Gastroesophageal sphincter (tissue), 4 donors: ENCODE data around the gene MMD2. TPM values are rescaled to one million over a fixed set of nuclear protein-coding genes. Genes with fewer than 3 reads are reported as not detected.

Source experiments
- ATAC-seq: fragments of 150-250 bp; one replicate; pipeline ENCODE4 v1.9.1; 2016; ENCODE audit warnings: mild to moderate bottlenecking, moderate library complexity
- H3K27ac ChIP-seq, 4 donors: fragments of 200-600 bp; sonication (generic) in 3 of 4; 1 replicate in 3 of 4; 2 replicates in 1 of 4; pipeline ENCODE4 v1.5.1; 2016 to 2019
- H3K27me3 ChIP-seq: fragments of 200-600 bp; sonication (generic); one replicate; pipeline ENCODE4 v1.5.1; 2019
- H3K36me3 ChIP-seq, 2 donors: fragments of 200-600 bp; sonication (generic); one replicate each; pipeline ENCODE4 v1.5.1; 2019; ENCODE audit warnings: control low read depth in 1 of 2
- H3K4me1 ChIP-seq, 3 donors: fragments of 200-600 bp; sonication (generic); 1 replicate in 2 of 3; 2 replicates in 1 of 3; pipeline ENCODE4 v1.5.1; 2016 to 2019; ENCODE audit warnings: control low read depth in 2 of 3
- H3K4me3 ChIP-seq, 2 donors: fragments of 200-600 bp; sonication (generic); one replicate each; pipeline ENCODE4 v1.5.1; 2019; ENCODE audit warnings: mild to moderate bottlenecking in 1 of 2, moderate library complexity in 1 of 2
- H3K9me3 ChIP-seq, 3 donors: fragments of 200-600 bp; sonication (generic); one replicate each; pipeline ENCODE4 v1.5.1; 2017 to 2019; ENCODE audit warnings: control low read depth in 2 of 3
- CTCF ChIP-seq, 4 experiments: fragments of 200-600 bp in 2 of 4; fragments of 450-650 bp in 2 of 4; sonication (generic) in 1 of 4; IDR thresholded peaks; one replicate each; pipeline ENCODE4 v1.5.1; 2017 to 2019; ENCODE audit warnings: antibody characterized with exemption in 4 of 4, mild to moderate bottlenecking in 2 of 4, moderate library complexity in 2 of 4
- EP300 ChIP-seq: sonication (generic); formaldehyde crosslinking; IDR thresholded peaks from one replicate; pipeline ENCODE4 v1.6.1; 2017; ENCODE audit warnings: antibody characterized with exemption, mild to moderate bottlenecking
- POLR2A ChIP-seq, 2 donors: fragments of 450-650 bp; IDR thresholded peaks; one replicate each; pipeline ENCODE4 v1.6.1; 2017; ENCODE audit warnings: antibody characterized with exemption in 2 of 2, mild to moderate bottlenecking in 2 of 2, moderate library complexity in 1 of 2
- POLR2AphosphoS5 ChIP-seq: sonication (generic); formaldehyde crosslinking; IDR thresholded peaks from one replicate; pipeline ENCODE4 v1.6.1; 2017; ENCODE audit warnings: antibody characterized with exemption
- WGBS, 2 donors: methylation state at CpG; one replicate each; pipeline ENCODE4 v1.1.5; 2018; ENCODE audit warnings: low coverage in 1 of 2; 5-methylcytosine and 5-hydroxymethylcytosine counted together
- total RNA-seq, 4 donors: library from RNA; depleted of rRNA; stranded (reverse); fragments of >200 nt; gene quantifications; one replicate each; pipeline ENCODE4 v1.1.0, GENCODE V29; 2016

Gene MMD2
- total RNA-seq, 4 donors from 2014 or later = 1.1 TPM; not detected in 3

- Histone ChIP-seq H3K27ac (no peak overlapping the region), H3K4me3 (no peak overlapping the region), H3K36me3 (no peaks in the 10 kb centered on the region), H3K9me3 (no peaks in the 10 kb centered on the region), H3K4me1 (peaks cover 0 to 26% (median 0%) of the 10 kb centered on the region in 3 donors), H3K27me3 (peaks cover 16% of the 10 kb centered on the region)
- ATAC-seq = no peak
- no CpG with 5 or more reads among the region's 1 CpG for WGBS, 2 donors
- TF ChIP-seq POLR2AphosphoS5 (no peak), EP300 (no peak), POLR2A (IDR thresholded peaks at IDR 0.05) (no peak), CTCF (IDR thresholded peaks at IDR 0.05) (no peak)
Observed at GRCh38 chr7:4886671-4887070, 72.3 kb downstream of the MMD2 start.

GRCh38 chr7:4885317-4885807 is 73.6 kb downstream of the MMD2 start:
- H3K4me1 ChIP-seq = peaks cover 0 to 32% (median 0%) of the 10 kb centered on the region in 3 donors
- ATAC-seq = no peak
- H3K9me3 ChIP-seq = no peaks in the 10 kb centered on the region
- TF ChIP-seq POLR2AphosphoS5 = no peak
- TF ChIP-seq POLR2A (IDR thresholded peaks at IDR 0.05) = no peak
- no peak for TF ChIP-seq EP300
- no peak for TF ChIP-seq CTCF (IDR thresholded peaks at IDR 0.05)
- H3K27me3 ChIP-seq = peaks cover 16% of the 10 kb centered on the region
- no peaks in the 10 kb centered on the region for H3K36me3 ChIP-seq
- 80 to 92% methylated on average over 2 to 6 of the region's 7 CpGs for WGBS, 2 donors
- no peak overlapping the region for H3K4me3 ChIP-seq
- no peak overlapping the region for H3K27ac ChIP-seq

- no peaks in the 10 kb centered on the region for H3K36me3 ChIP-seq
- H3K9me3 ChIP-seq = no peaks in the 10 kb centered on the region
- 0 to 67% methylated on average over 1 to 10 of the region's 10 CpGs for WGBS, 2 donors
- H3K4me1 ChIP-seq = peaks cover 0 to 44% (median 0%) of the 10 kb centered on the region in 3 donors
- ATAC-seq = no peak
- no peak overlapping the region for H3K4me3 ChIP-seq
- TF ChIP-seq EP300 (no peak), POLR2AphosphoS5 (no peak), CTCF (IDR thresholded peaks at IDR 0.05) (no peak), POLR2A (IDR thresholded peaks at IDR 0.05) (no peak)
- no peak overlapping the region for H3K27ac ChIP-seq
- peaks cover 16% of the 10 kb centered on the region for H3K27me3 ChIP-seq
Observed at GRCh38 chr7:4884164-4884563, 74.8 kb downstream of the MMD2 start.

- peak within 1 kb of the TSS; percentile 6 to 89 (median 86) for H3K27ac ChIP-seq
- ATAC-seq = peak; percentile 93
- peaks cover 16% of the 10 kb centered on the region for H3K27me3 ChIP-seq
- TF ChIP-seq POLR2AphosphoS5 (no peak), CTCF (IDR thresholded peaks at IDR 0.05) (peak in 3 of 4 experiments; percentile 60 to 91 (median 77)), EP300 (no peak), POLR2A (IDR thresholded peaks at IDR 0.05) (peak; percentile 14 to 18)
- 47 to 50% methylated on average over 2 to 3 of the region's 72 CpGs for WGBS, 2 donors
- H3K9me3 ChIP-seq = no peaks in the 10 kb centered on the region
- no peaks in the 10 kb centered on the region for H3K36me3 ChIP-seq
- H3K4me3 ChIP-seq = peak within 1 kb of the TSS; percentile 38 to 85
- H3K4me1 ChIP-seq = peaks cover 0 to 50% (median 0%) of the 10 kb centered on the region in 3 donors
Observed at GRCh38 chr7:4883372-4884144, 75.4 kb downstream of the MMD2 start, which contains the start of gene RADIL. RADIL (minus strand) TSS chr7:4883716; CDS start chr7:4878139, 5,577 bp downstream.

- peak overlapping the region; percentile 38 to 85 for H3K4me3 ChIP-seq
- no peak for ATAC-seq
- peaks cover 0 to 52% (median 0%) of the 10 kb centered on the region in 3 donors for H3K4me1 ChIP-seq
- peak overlapping the region in 3 of 4 donors; percentile 85 to 89 (median 86) for H3K27ac ChIP-seq
- no peaks in the 10 kb centered on the region for H3K9me3 ChIP-seq
- TF ChIP-seq POLR2A (IDR thresholded peaks at IDR 0.05) (no peak), CTCF (IDR thresholded peaks at IDR 0.05) (no peak), EP300 (no peak), POLR2AphosphoS5 (no peak)
- no CpG with 5 or more reads among the region's 36 CpGs for WGBS, 2 donors
- peaks cover 16% of the 10 kb centered on the region for H3K27me3 ChIP-seq
- H3K36me3 ChIP-seq = peaks cover 0 to 1% of the 10 kb centered on the region in 2 donors
Observed at GRCh38 chr7:4883033-4883371, 76.0 kb downstream of the MMD2 start.
